Gastrocnemius medialis (tissue), 4 donors: ENCODE measurements around the gene RBM7.

Experiments
- CTCF ChIP-seq, 5 experiments: fragments of 450-650 bp in 3 of 5; fragments of 200-600 bp in 2 of 5; sonication (generic) in 2 of 5; IDR thresholded peaks in 4 of 5; conservative IDR thresholded peaks in 1 of 5; 1 replicate in 4 of 5; 2 replicates in 1 of 5; pipeline ENCODE4 v1.5.1; 2016 to 2019; ENCODE audit warnings: antibody characterized with exemption in 5 of 5, mild to moderate bottlenecking in 3 of 5, moderate library complexity in 3 of 5
- POLR2A ChIP-seq, 2 donors: fragments of 450-650 bp; IDR thresholded peaks; one replicate each; pipeline ENCODE4 v1.6.1; 2017; ENCODE audit warnings: antibody characterized with exemption in 2 of 2, mild to moderate bottlenecking in 2 of 2, moderate library complexity in 2 of 2

DNA sequence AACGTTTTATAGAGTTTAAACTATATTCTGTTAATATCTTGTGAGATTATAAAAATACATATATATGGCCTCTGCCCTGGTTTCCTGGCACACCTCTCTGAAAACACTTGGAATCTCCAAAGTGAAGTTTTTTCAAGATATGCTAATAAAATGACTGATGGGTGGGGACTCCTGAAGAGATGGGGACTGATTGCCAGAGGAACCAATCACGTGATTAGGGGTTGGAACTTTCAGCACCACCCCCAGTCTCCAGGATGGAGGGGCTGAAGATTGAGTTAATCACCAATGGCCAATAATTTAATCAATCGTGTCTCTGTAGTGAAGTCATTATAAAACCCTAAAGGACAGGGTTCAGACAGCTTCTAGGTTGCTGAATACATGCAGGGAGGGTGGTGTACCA, 37.5 kb upstream of the RBM7 start:
- no peak for TF ChIP-seq CTCF (IDR thresholded peaks at IDR 0.05 in 4 of 5, conservative IDR thresholded peaks at IDR 0.05 in 1 of 5)
- no peak for TF ChIP-seq POLR2A (IDR thresholded peaks at IDR 0.05)
